ENCODE measurements around the gene NTSR1.

The NTSR1 gene

GRCh38 chr20:62805155-62805710 lies 96.6 kb downstream of the NTSR1 start:
- DNase-seq = peak; percentile 35

GRCh38 chr20:62805711-62806382 lies 97.2 kb downstream of the NTSR1 start:
- DNase-seq = no peak

GRCh38 chr20:62806383-62807050 lies 97.9 kb downstream of the NTSR1 start:
- DNase-seq = no peak

GRCh38 chr20:62807444-62808210 lies 99.0 kb downstream of the NTSR1 start:
- no peak for DNase-seq

GRCh38 chr20:62808211-62808865 lies 99.7 kb downstream of the NTSR1 start:
- DNase-seq = peak; percentile 41

- DNase-seq = no peak
Observed at GRCh38 chr20:62809530-62810428, 101.1 kb downstream of the NTSR1 start.

- DNase-seq = no peak
Observed at GRCh38 chr20:62811320-62811719, 102.7 kb downstream of the NTSR1 start.

GRCh38 chr20:62811720-62812119 lies 103.1 kb downstream of the NTSR1 start:
- DNase-seq = no peak
